HepG2 (cell line): Measurements from ENCODE around the gene SYNGAP1. TPM values are rescaled to one million over a fixed set of nuclear protein-coding genes. Genes with fewer than 3 reads are reported as not detected.

Experiments used
- ADNP ChIP-seq: sonication (generic); formaldehyde crosslinking; IDR thresholded peaks from 2 replicates; pipeline ENCODE4 v1.4.0; 2020; ENCODE audit warnings: missing genetic modification reagents
- ATRX ChIP-seq: sonication (generic); formaldehyde crosslinking; IDR thresholded peaks from 2 replicates; pipeline ENCODE4 v1.4.0; 2020; ENCODE audit warnings: missing genetic modification reagents, borderline replicate concordance
- BHLHE40 ChIP-seq: IDR thresholded peaks from 2 replicates; pipeline ENCODE4 v1.6.1; 2011; ENCODE audit warnings: low read length, improper control_type of control experiment
- CEBPG ChIP-seq: IDR thresholded peaks from 2 replicates; pipeline ENCODE4 v1.6.1; 2016
- ETV6 ChIP-seq: sonication (generic); formaldehyde crosslinking; conservative IDR thresholded peaks from 2 replicates; pipeline ENCODE4 v1.4.0; 2020; ENCODE audit warnings: missing genetic modification reagents
- FOXK1 ChIP-seq: sonication (generic); formaldehyde crosslinking; IDR thresholded peaks from 2 replicates; pipeline ENCODE4 v1.4.0; 2020; ENCODE audit warnings: low read depth, missing genetic modification reagents, borderline replicate concordance
- GZF1 ChIP-seq: sonication (generic); formaldehyde crosslinking; IDR thresholded peaks from 2 replicates; pipeline ENCODE4 v1.5.1; 2020; ENCODE audit warnings: mild to moderate bottlenecking, missing genetic modification reagents
- HCFC1 ChIP-seq: fragments of 150-350 bp; IDR thresholded peaks from 2 replicates; pipeline ENCODE4 v1.6.1; 2014; ENCODE audit warnings: low read depth, low read length
- HNF4A ChIP-seq: sonication (generic); formaldehyde crosslinking; IDR thresholded peaks from 2 replicates; pipeline ENCODE4 v1.4.0; 2020; ENCODE audit warnings: missing genetic modification reagents
- HNRNPLL ChIP-seq: fragments of 200-400 bp; formaldehyde crosslinking; IDR thresholded peaks from 2 replicates; pipeline ENCODE4 v1.6.1; 2017; ENCODE audit warnings: mild to moderate bottlenecking, low read depth, low read length; ENCODE audit not compliant: poor library complexity, severe bottlenecking
- NCOA1 ChIP-seq: sonication (generic); formaldehyde crosslinking; IDR thresholded peaks from 2 replicates; pipeline ENCODE4 v1.9.0; 2021; ENCODE audit warnings: missing genetic modification reagents
- NR2F6 ChIP-seq, 2 experiments: IDR thresholded peaks; 2 replicates each; pipeline ENCODE4 v1.6.1; 2016; ENCODE audit warnings: antibody characterized with exemption in 1 of 2, mild to moderate bottlenecking in 1 of 2
- RFX5 ChIP-seq: IDR thresholded peaks from 2 replicates; pipeline ENCODE4 v1.6.1; 2011; ENCODE audit warnings: low read depth, low read length, improper control_type of control experiment
- SIN3A ChIP-seq: IDR thresholded peaks from 2 replicates; pipeline ENCODE4 v1.6.1; 2011; ENCODE audit warnings: low read depth, mild to moderate bottlenecking, control low read depth, low read length, borderline replicate concordance
- SIN3B ChIP-seq: fragments of 150-350 bp; IDR thresholded peaks from 2 replicates; pipeline ENCODE4 v1.6.1; 2014; ENCODE audit warnings: low read length
- SRSF9 ChIP-seq: fragments of 200-400 bp; formaldehyde crosslinking; IDR thresholded peaks from 2 replicates; pipeline ENCODE4 v1.6.1; 2018; ENCODE audit warnings: borderline replicate concordance, mild to moderate bottlenecking, low read depth, low read length; ENCODE audit not compliant: insufficient read depth, poor library complexity, severe bottlenecking
- TEAD2 ChIP-seq: sonication (generic); formaldehyde crosslinking; IDR thresholded peaks from 2 replicates; pipeline ENCODE4 v1.9.0; 2021; ENCODE audit warnings: missing genetic modification reagents
- XRCC5 ChIP-seq: fragments of 200-400 bp; formaldehyde crosslinking; optimal IDR thresholded peaks from 2 replicates; pipeline ENCODE3; 2017; ENCODE audit warnings: mild to moderate bottlenecking, low read length
- ZBTB7A ChIP-seq: sonication (generic); formaldehyde crosslinking; IDR thresholded peaks from 2 replicates; pipeline ENCODE4 v1.8.0; 2022; ENCODE audit warnings: mild to moderate bottlenecking, missing genetic modification reagents
- ZBTB7B ChIP-seq: sonication (generic); formaldehyde crosslinking; IDR thresholded peaks from 2 replicates; pipeline ENCODE4 v1.4.0; 2020; ENCODE audit warnings: missing genetic modification reagents
- ZNF180 ChIP-seq: sonication (generic); formaldehyde crosslinking; IDR thresholded peaks from 2 replicates; pipeline ENCODE4 v1.4.0; 2020; ENCODE audit warnings: low read depth, missing genetic modification reagents, borderline replicate concordance
- ZNF205 ChIP-seq: IDR thresholded peaks from 2 replicates; pipeline ENCODE4 v1.6.1; 2018; ENCODE audit warnings: missing biosample characterization, missing genetic modification reagents
- ZNF335 ChIP-seq: sonication (generic); formaldehyde crosslinking; IDR thresholded peaks from 2 replicates; pipeline ENCODE4 v1.4.0; 2020; ENCODE audit warnings: missing genetic modification reagents
- ZNF343 ChIP-seq: sonication (generic); formaldehyde crosslinking; IDR thresholded peaks from 2 replicates; pipeline ENCODE4 v1.4.0; 2020; ENCODE audit warnings: mild to moderate bottlenecking, missing genetic modification reagents
- polyA plus RNA-seq, 8 experiments: library from polyadenylated mRNA; depleted of rRNA in 3 of 8; stranded (reverse) in 7 of 8; unstranded in 1 of 8; fragments of >200 nt; fragmentation: Illumina TruSeq in 4 of 8; extraction: Trizol in 4 of 8; gene quantifications; 2 replicates each; pipeline versions ENCODE4 v1.2.1 to v1.2.3, GENCODE V29; 2011 to 2016; ENCODE audit warnings: low read depth in 4 of 8, missing spikeins in 1 of 8, mixed read lengths in 1 of 8; ENCODE audit not compliant: insufficient read depth in 1 of 8
- total RNA-seq, 5 experiments: library from RNA; depleted of rRNA; stranded (reverse); fragments of >200 nt; fragmentation: Illumina TruSeq; extraction: Trizol; gene quantifications; 2 replicates each; pipeline ENCODE4 v1.2.3, GENCODE V29; 2016; ENCODE audit warnings: low read depth in 1 of 5
- TF ChIP-seq, protein P1 (sequence below): IDR thresholded peaks from 2 replicates; pipeline ENCODE4 v1.6.1; 2018; ENCODE audit warnings: missing genetic modification reagents
- TF ChIP-seq, protein P2 (sequence below): sonication (generic); formaldehyde crosslinking; IDR thresholded peaks from 2 replicates; pipeline ENCODE4 v1.4.0; 2020; ENCODE audit warnings: missing genetic modification reagents
- TF ChIP-seq, protein P3 (sequence below): sonication (generic); formaldehyde crosslinking; IDR thresholded peaks from 2 replicates; pipeline ENCODE4 v1.5.0; 2020; ENCODE audit warnings: mild to moderate bottlenecking, missing genetic modification reagents, borderline replicate concordance

The SYNGAP1 gene
- total and polyA plus RNA-seq, 2 of the 13 experiments (the other 11 are each of a cell fraction or from before 2014, with no cell fraction given) = 0.75 to 1.1 TPM

DNA sequence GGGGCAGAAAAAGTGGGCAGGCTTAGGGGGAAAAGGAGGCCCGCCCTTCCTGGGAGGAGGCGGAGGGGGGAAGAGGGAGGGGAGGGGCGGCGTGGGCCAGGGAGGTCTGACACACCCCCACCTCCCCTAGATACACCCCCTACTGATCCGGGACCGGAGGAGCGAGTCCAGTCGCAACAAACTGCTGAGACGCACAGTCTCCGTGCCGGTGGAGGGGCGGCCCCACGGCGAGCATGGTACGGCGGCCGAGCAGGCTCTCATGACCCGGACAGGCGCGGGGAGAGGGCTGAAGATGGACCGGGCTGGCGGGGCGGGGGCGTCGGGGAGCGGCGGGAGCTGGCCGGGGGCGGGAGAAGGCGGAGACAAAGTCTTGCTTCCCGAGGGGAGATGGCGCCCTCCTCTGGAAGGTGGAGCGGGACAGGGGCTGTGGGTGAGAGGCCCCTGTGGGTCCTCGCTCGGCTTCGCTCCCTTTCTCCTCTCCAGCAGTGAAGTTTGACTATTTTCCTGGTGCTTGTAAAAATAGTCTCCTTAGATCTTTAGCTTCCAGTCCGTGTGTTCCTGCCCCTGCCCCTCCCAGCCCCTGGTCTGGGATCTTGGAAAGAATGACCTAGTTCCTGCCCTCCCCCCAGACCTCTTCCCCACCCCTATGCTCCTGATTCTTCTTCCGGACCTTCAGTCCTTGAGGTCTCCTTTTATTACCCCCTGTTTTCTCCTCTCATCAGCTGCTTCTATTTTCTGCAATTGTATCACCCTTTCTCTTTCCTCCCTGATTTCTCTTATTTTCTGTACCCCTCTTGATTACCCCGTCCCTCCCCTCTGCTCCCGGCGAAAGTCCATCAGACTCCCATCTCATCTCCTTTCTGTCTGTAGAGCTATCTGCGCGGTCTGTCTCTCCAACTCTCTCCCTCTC, 6.1 kb downstream of the SYNGAP1 start (continued):
- TF ChIP-seq XRCC5 (peak; percentile 9), HNRNPLL (no peak), ZBTB7B (peak; percentile 67; the same call in 1 of the 2 replicates), FOXK1 (CRISPR knock-in tag) (peak; percentile 25; the same call in 1 of the 2 replicates), ZBTB7A (peak; percentile 43; the same call in 1 of the 2 replicates), HNF4A (CRISPR knock-in tag) (no peak), ATRX (CRISPR knock-in tag) (no peak), SRSF9 (no peak), ADNP (CRISPR knock-in tag) (no peak), ZNF205 (CRISPR knock-in tag) (peak; percentile 75), SIN3B (no peak), GZF1 (no peak), ZNF180 (CRISPR knock-in tag) (no peak), ZNF335 (CRISPR knock-in tag) (0 out of 2 replicates have a peak, but pooled peaks have one; percentile 37), NR2F6 (IDR thresholded peaks at IDR 0.05) (no peak), NR2F6 (CRISPR knock-in tag; IDR thresholded peaks at IDR 0.05) (peak; percentile 7; the same call in 1 of the 2 replicates), BHLHE40 (peak; percentile 31; the same call in 1 of the 2 replicates), SIN3A (peak; percentile 69; the same call in 1 of the 2 replicates), RFX5 (no peak), ETV6 (CRISPR knock-in tag) (no peak; the same call in 1 of the 2 replicates), NCOA1 (CRISPR knock-in tag) (no peak), HCFC1 (peak; percentile 23), TEAD2 (no peak), ZNF343 (CRISPR knock-in tag) (no peak), CEBPG (CRISPR knock-in tag) (no peak)
- TF ChIP-seq, protein P1, sequence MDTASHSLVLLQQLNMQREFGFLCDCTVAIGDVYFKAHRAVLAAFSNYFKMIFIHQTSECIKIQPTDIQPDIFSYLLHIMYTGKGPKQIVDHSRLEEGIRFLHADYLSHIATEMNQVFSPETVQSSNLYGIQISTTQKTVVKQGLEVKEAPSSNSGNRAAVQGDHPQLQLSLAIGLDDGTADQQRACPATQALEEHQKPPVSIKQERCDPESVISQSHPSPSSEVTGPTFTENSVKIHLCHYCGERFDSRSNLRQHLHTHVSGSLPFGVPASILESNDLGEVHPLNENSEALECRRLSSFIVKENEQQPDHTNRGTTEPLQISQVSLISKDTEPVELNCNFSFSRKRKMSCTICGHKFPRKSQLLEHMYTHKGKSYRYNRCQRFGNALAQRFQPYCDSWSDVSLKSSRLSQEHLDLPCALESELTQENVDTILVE (CRISPR knock-in tag) = peak; percentile 98
- TF ChIP-seq, protein P2, sequence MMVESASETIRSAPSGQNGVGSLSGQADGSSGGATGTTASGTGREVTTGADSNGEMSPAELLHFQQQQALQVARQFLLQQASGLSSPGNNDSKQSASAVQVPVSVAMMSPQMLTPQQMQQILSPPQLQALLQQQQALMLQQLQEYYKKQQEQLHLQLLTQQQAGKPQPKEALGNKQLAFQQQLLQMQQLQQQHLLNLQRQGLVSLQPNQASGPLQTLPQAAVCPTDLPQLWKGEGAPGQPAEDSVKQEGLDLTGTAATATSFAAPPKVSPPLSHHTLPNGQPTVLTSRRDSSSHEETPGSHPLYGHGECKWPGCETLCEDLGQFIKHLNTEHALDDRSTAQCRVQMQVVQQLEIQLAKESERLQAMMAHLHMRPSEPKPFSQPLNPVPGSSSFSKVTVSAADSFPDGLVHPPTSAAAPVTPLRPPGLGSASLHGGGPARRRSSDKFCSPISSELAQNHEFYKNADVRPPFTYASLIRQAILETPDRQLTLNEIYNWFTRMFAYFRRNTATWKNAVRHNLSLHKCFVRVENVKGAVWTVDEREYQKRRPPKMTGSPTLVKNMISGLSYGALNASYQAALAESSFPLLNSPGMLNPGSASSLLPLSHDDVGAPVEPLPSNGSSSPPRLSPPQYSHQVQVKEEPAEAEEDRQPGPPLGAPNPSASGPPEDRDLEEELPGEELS (CRISPR knock-in tag) = 0 out of 2 replicates have a peak, but pooled peaks have one; percentile 31
- TF ChIP-seq, protein P3, sequence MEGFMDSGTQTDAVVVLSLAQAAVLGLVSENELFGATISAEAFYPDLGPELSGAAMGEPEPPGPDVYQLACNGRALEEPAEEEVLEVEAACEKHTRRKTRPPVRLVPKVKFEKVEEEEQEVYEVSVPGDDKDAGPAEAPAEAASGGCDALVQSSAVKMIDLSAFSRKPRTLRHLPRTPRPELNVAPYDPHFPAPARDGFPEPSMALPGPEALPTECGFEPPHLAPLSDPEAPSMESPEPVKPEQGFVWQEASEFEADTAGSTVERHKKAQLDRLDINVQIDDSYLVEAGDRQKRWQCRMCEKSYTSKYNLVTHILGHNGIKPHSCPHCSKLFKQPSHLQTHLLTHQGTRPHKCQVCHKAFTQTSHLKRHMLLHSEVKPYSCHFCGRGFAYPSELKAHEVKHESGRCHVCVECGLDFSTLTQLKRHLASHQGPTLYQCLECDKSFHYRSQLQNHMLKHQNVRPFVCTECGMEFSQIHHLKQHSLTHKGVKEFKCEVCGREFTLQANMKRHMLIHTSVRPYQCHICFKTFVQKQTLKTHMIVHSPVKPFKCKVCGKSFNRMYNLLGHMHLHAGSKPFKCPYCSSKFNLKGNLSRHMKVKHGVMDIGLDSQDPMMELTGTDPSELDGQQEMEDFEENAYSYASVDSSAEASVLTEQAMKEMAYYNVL = no peak
